NCI-H2227 (cell line): Measurements from ENCODE around the gene EXOSC7.
"Not testable (repeated sequence)": the region's sequence is repeated elsewhere in the genome, so short reads cannot be mapped to it uniquely, and the experiment has no call there.

Source experiments
- DNase-seq: peaks from one replicate; lab custom pipeline; 2025; ENCODE audit not compliant: unreplicated experiment; lab: John Stamatoyannopoulos, UW

The EXOSC7 gene

DNA sequence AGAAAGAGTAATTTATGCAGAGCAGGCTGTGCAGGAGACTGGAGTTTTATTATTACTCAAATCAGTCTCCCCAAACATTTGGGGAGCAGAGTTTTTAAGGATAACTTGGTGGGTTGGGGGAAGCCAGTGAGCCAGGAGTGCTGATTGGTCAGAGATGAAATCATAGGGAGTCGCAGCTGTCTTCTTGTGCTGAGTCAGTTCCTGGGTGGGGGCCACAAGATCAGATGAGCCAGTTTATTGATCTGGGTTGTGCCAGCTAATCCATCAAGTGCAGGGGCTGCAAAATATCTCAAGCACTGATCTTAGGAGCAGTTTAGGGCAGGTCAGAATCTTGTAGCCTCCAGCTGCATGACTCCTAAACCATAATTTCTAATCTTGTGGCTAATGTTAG, 77.8 kb downstream of the EXOSC7 start:
- not testable (repeated sequence) for DNase-seq

DNA sequence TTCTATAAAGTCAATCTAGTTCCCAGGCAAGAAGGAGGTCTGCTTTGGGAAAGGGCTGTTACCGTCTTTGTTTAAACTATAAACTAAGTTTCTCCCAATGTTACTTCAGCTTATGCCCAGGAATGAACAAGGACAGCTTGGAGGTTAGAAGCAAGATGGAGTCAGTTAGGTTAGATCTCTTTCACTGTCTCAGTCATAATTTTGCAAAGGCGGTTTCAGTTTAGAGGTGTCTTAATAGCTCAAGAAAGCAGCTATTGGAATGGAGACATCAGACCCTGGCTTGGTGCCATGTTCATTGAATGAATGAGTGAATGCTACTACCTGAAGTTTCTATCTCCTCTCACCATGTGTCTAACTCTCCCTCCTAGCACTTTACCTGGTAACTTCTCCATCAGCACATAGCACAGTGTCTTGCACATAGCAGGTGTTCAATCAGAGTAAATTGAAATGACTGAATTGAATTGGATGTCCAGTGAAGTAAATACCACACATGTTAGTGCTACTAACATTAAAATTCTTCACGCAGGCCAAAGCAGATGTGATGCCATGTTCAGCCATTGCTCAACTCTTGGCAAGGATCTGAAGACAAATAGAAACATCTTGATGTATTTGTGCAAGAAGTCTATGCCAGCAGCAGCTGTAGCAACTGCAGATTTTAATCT, 78.3 kb downstream of the EXOSC7 start:
- no peak for DNase-seq

GRCh38 chr3:45055032-45055410, 79.0 kb downstream of the EXOSC7 start:
- no peak for DNase-seq

GRCh38 chr3:45055411-45056143, 79.5 kb downstream of the EXOSC7 start:
- DNase-seq: no peak

GRCh38 chr3:45056608-45057301, 80.7 kb downstream of the EXOSC7 start:
- DNase-seq: no peak

GRCh38 chr3:45057557-45057956, 81.5 kb downstream of the EXOSC7 start:
- no peak for DNase-seq

DNA sequence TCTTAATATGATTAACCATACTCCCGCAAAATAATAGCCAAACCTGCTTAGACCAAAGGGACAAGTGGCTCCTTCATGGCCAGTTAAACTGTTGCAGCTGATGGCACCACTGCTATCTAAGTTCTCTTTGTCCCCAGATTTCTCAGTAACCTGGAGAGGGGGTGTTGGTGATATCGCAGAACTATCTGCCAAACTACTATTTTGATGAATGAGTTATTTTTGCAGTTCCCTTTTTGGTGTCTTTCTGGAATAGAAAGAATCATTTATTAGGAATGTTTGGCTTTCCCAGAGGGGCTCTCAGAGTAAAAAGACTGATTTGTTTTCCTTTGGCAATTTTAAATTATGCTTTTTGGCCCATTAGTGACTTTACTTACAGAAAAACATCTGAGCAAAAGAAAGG, 83.1 kb downstream of the EXOSC7 start:
- no peak for DNase-seq

- no peak for DNase-seq
Observed at GRCh38 chr3:45060165-45060892, 84.3 kb downstream of the EXOSC7 start.
